Caco-2 (cell line): ENCODE measurements around the gene SCN1B. TPM values are rescaled to one million over a fixed set of nuclear protein-coding genes. Genes with fewer than 3 reads are reported as not detected.

Source experiments
- BruUV-seq: library from RNA; stranded (reverse); fragments of 400-500 nt; replicated peaks from 2 replicates; lab custom pipeline; 2021; lab: Mats Ljungman, UMichigan
- CTCF ChIA-PET: fragments of 300-600 bp; sonication (Branson Sonifier 250); formaldehyde crosslinking; loops from one replicate; lab custom pipeline; 2022; ENCODE audit warnings: antibody characterized with exemption; lab: Charles Lee
- POLR2A ChIA-PET: fragments of 300-600 bp; sonication (Branson Sonifier 250); formaldehyde crosslinking; loops from one replicate; lab custom pipeline; 2022; ENCODE audit warnings: antibody characterized with exemption; lab: Charles Lee
- DNase-seq, 2 experiments: peaks; one replicate each; pipeline versions ENCODE4 v3.0.0 to v3.0.0-alpha.2; 2020 to 2022
- H3K27me3 ChIP-seq: replicated peaks from 2 replicates; pipeline ENCODE4 v1.6.0; 2011; ENCODE audit warnings: low read length; ENCODE audit not compliant: control insufficient read depth, insufficient read depth
- H3K36me3 ChIP-seq: 2 replicates; pipeline ENCODE4 v1.5.1; 2011; ENCODE audit warnings: low read length; ENCODE audit not compliant: control insufficient read depth, insufficient read depth
- H3K4me1 ChIP-seq: fragments of 250-450 bp; sonication (Bioruptor Pico); 2 replicates; pipeline ENCODE4 v1.5.1; 2020; ENCODE audit warnings: mild to moderate bottlenecking
- H3K4me3 ChIP-seq: 2 replicates; pipeline ENCODE4 v1.5.1; 2011; ENCODE audit warnings: low read depth, mild to moderate bottlenecking, control low read depth, low read length
- H3K9me3 ChIP-seq: fragments of 250-450 bp; sonication (Bioruptor Pico); 2 replicates; pipeline ENCODE4 v1.5.1; 2020; ENCODE audit warnings: mild to moderate bottlenecking, moderate library complexity
- H3K27ac Mint-ChIP-seq: one replicate; pipeline ENCODE4 v1.8.0; 2022; ENCODE audit warnings: mixed read lengths; ENCODE audit not compliant: unreplicated experiment
- H3K27me3 Mint-ChIP-seq: one replicate; pipeline ENCODE4 v1.8.0; 2022; ENCODE audit warnings: mixed read lengths; ENCODE audit not compliant: insufficient read depth, unreplicated experiment
- H3K36me3 Mint-ChIP-seq: one replicate; pipeline ENCODE4 v1.8.0; 2022; ENCODE audit warnings: mild to moderate bottlenecking, mixed read lengths; ENCODE audit not compliant: insufficient read depth, unreplicated experiment
- H3K4me1 Mint-ChIP-seq: one replicate; pipeline ENCODE4 v1.8.0; 2022; ENCODE audit warnings: low read depth, mixed read lengths; ENCODE audit not compliant: unreplicated experiment
- H3K4me3 Mint-ChIP-seq: one replicate; pipeline ENCODE4 v1.8.0; 2022; ENCODE audit warnings: mild to moderate bottlenecking, moderate library complexity, mixed read lengths; ENCODE audit not compliant: unreplicated experiment
- H3K9me3 Mint-ChIP-seq: one replicate; pipeline ENCODE4 v1.8.0; 2022; ENCODE audit warnings: mixed read lengths; ENCODE audit not compliant: unreplicated experiment
- CTCF ChIP-seq, 2 experiments: fragments of 200-600 bp in 1 of 2; IDR thresholded peaks; 1 replicate in 1 of 2; 2 replicates in 1 of 2; pipeline versions ENCODE4 v1.5.1 to v1.8.0; 2011 to 2022; ENCODE audit warnings: antibody characterized with exemption in 1 of 2, control low read depth in 1 of 2, inconsistent platforms in 1 of 2, low read depth in 1 of 2, low read length in 1 of 2, mild to moderate bottlenecking in 1 of 2, moderate library complexity in 1 of 2; ENCODE audit not compliant: insufficient read depth in 1 of 2, severe bottlenecking in 1 of 2, unreplicated experiment in 1 of 2
- intact Hi-C: fragments of 100-400 bp; cut with micrococcal nuclease; formaldehyde crosslinking; loops from one replicate; pipeline ENCODE4 v1.10.0; 2022; ENCODE audit not compliant: unreplicated experiment
- total RNA-seq: library from RNA; stranded (reverse); gene quantifications from 2 replicates; pipeline ENCODE4 v1.2.3, GENCODE V29; 2022

Gene SCN1B
- total RNA-seq, 1 experiment from 2014 or later: 1.7 TPM

- POLR2A ChIA-PET: no interaction called here
- DNase-seq: no peak
- Histone ChIP-seq H3K4me3 (no peak overlapping the region), H3K36me3 (no peaks in the 10 kb centered on the region), H3K9me3 (no peaks in the 10 kb centered on the region), H3K27me3 (no peaks in the 10 kb centered on the region), H3K4me1 (peaks cover 10% of the 10 kb centered on the region; the same call in 1 of the 2 replicates)
- CTCF ChIA-PET: no interaction called here
- Mint-ChIP-seq H3K4me3 (no peak overlapping the region), H3K27me3 (peaks cover 6% of the 10 kb centered on the region), H3K9me3 (no peaks in the 10 kb centered on the region), H3K27ac (no peak overlapping the region), H3K4me1 (peaks cover 8% of the 10 kb centered on the region), H3K36me3 (peaks cover 21% of the 10 kb centered on the region)
- no TSS peak for BruUV-seq
- intact Hi-C loops: no loop called here
- no peak for TF ChIP-seq CTCF (IDR thresholded peaks at IDR 0.05; ENCODE audit: insufficient read depth in 1 of 2, low read depth in 1 of 2, low read length in 1 of 2, severe bottlenecking in 1 of 2, unreplicated experiment in 1 of 2)
These were observed 3.8 kb downstream of the SCN1B start for GRCh38 chr19:35034005-35034502.

- CTCF ChIA-PET: no interaction called here
- no TSS peak for BruUV-seq
- no peak for DNase-seq
- Mint-ChIP-seq H3K4me3 (no peak overlapping the region), H3K27ac (no peak overlapping the region), H3K9me3 (no peaks in the 10 kb centered on the region), H3K4me1 (peaks cover 8% of the 10 kb centered on the region), H3K27me3 (peaks cover 6% of the 10 kb centered on the region), H3K36me3 (peaks cover 15% of the 10 kb centered on the region)
- Histone ChIP-seq H3K27me3 (no peaks in the 10 kb centered on the region), H3K4me1 (peaks cover 9% of the 10 kb centered on the region; the same call in 1 of the 2 replicates), H3K36me3 (no peaks in the 10 kb centered on the region), H3K9me3 (no peaks in the 10 kb centered on the region), H3K4me3 (no peak overlapping the region)
- intact Hi-C loops: no loop called here
- TF ChIP-seq CTCF (IDR thresholded peaks at IDR 0.05; ENCODE audit: insufficient read depth in 1 of 2, low read depth in 1 of 2, low read length in 1 of 2, severe bottlenecking in 1 of 2, unreplicated experiment in 1 of 2): no peak
- POLR2A ChIA-PET: no interaction called here
These were observed 4.5 kb downstream of the SCN1B start for GRCh38 chr19:35034588-35035382.

- ChIA-PET POLR2A (no interaction called here), CTCF (no interaction called here)
- no peak for TF ChIP-seq CTCF (IDR thresholded peaks at IDR 0.05; ENCODE audit: insufficient read depth in 1 of 2, low read depth in 1 of 2, low read length in 1 of 2, severe bottlenecking in 1 of 2, unreplicated experiment in 1 of 2)
- BruUV-seq: no TSS peak
- H3K4me1 Mint-ChIP-seq: peaks cover 22% of the 10 kb centered on the region
- intact Hi-C loops: no loop called here
- H3K27me3 Mint-ChIP-seq: no peaks in the 10 kb centered on the region
- H3K27ac Mint-ChIP-seq: no peak overlapping the region
- no peaks in the 10 kb centered on the region for H3K9me3 Mint-ChIP-seq
- Histone ChIP-seq H3K4me3 (no peak overlapping the region), H3K9me3 (no peaks in the 10 kb centered on the region), H3K27me3 (no peaks in the 10 kb centered on the region), H3K36me3 (no peaks in the 10 kb centered on the region; the same call in 1 of the 2 replicates), H3K4me1 (peaks cover 23% of the 10 kb centered on the region)
- no peak overlapping the region for H3K4me3 Mint-ChIP-seq
- peaks cover 11% of the 10 kb centered on the region for H3K36me3 Mint-ChIP-seq
- no peak for DNase-seq
These were observed 7.7 kb downstream of the SCN1B start for GRCh38 chr19:35037716-35038622.
